Dermis microvascular lymphatic vessel endothelial cell (primary cell): ENCODE results near the gene SMPDL3A. TPM values are rescaled to one million over a fixed set of nuclear protein-coding genes. Genes with fewer than 3 reads are reported as not detected.

Experiments
- DNase-seq, 2 donors: peaks; one replicate each; pipeline versions ENCODE4 v3.0.0 to v3.0.0-alpha.2; 2010; ENCODE audit warnings: low read depth in 2 of 2
- total RNA-seq: library from RNA; depleted of rRNA; stranded (reverse); fragments of >200 nt; gene quantifications from 2 replicates; pipeline ENCODE4 v1.2.1, GENCODE V29; 2014

SMPDL3A gene
- total RNA-seq, 1 donor from 2014 or later: 2.3 TPM

DNA sequence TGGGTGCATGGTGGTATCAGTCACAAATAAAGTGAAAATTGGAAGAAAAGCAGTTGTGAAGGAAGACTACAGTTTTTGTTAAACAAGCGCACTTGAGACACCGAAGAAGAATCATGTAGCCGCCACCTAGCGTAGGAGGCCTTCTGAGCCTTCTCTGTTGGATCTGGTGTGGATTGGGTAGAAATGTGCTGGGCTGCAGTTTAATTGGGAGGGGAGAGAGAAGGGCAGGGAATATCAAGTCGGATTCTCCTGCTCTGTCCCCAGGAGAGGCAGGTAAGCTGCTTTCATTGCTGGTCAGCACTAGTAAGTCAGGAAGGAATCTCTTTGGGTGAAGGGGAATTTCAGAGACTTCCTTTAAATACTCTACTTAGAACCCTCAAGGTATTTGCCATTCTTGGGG lies 10.8 kb upstream of the SMPDL3A start:
- no peak for DNase-seq

DNA sequence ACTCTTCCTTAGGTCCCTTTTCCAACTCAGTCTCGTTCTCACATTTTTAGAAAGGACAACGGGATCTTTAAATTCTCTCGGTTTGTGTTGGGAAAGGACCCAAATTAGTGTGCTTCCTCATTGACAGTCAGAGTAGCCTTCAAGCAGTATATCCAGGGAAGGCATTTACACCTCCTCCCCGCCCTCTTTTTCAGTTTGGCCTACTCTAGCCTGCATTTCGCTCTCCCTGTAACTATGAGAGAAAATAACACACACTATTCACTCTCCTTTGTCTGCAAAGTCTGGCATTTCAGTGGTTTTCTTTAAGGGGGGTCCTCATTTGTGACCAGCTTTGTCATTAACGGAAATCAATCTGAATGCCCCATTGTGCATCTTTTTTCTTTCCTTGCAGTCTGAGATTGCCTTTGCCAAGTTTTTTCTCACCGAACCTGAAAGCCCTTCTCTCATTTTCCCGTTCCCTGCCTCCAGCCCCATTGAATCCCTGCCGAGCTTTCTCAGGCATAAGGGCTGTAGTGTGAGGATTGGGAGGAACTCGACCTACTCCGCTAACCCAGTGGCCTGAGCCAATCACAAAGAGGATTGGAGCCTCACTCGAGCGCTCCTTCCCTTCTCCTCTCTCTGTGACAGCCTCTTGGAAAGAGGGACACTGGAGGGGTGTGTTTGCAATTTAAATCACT lies 9.9 kb upstream of the SMPDL3A start:
- DNase-seq: no peak

DNA sequence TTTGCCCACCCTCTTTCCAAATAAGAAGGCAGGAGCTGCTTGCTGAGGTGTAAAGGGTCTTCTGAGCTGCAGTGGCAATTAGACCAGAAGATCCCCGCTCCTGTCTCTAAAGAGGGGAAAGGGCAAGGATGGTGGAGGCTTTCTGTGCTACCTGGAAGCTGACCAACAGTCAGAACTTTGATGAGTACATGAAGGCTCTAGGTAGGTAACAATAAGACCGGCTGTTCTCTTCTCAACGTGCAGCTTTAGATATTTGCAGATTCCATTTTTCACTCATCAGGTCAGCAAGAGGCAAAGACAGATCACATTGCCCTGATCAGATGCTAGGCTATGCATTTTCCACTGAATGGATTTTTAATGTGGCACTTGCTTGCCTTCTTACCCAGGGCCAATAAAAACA lies 9.4 kb upstream of the SMPDL3A start, which contains the start of gene FABP7:
TSS of gene FABP7 (plus strand) at position 50 of the 400 bp plus-strand sequence. CDS start at position 129, 79 bp downstream.
- no peak for DNase-seq

DNA sequence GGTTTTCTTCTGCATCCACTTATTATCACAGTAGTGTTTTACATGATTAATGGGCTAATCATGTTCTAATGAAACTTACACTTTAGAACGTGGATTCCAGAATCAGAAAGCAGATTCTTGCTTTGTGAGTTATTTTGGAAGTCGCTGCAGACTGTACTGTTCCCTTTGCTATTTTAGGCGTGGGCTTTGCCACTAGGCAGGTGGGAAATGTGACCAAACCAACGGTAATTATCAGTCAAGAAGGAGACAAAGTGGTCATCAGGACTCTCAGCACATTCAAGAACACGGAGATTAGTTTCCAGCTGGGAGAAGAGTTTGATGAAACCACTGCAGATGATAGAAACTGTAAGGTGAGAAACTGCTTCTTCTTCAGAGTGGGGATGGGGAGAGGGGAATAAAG lies 8.9 kb upstream of the SMPDL3A start:
- DNase-seq: no peak

DNA sequence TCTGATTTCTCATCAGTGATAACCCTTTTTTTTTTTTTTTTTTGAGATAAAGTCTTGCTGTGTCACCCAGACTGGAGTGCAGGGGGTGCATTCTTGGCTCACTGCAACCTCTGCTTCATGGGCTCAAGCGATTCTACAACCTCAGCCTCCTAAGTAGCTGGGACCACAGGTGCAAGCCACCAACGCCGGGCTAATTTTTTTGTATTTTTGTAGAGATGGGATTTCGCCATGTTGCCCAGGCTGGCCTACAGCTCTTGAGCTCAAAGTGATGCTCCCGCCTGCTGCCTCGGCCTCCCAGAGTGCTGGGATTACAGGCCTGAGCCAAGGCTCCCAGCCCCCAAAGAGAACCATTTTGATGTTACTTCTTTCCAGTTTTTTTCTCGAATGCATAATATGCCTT lies 7.3 kb upstream of the SMPDL3A start:
- no peak for DNase-seq

DNA sequence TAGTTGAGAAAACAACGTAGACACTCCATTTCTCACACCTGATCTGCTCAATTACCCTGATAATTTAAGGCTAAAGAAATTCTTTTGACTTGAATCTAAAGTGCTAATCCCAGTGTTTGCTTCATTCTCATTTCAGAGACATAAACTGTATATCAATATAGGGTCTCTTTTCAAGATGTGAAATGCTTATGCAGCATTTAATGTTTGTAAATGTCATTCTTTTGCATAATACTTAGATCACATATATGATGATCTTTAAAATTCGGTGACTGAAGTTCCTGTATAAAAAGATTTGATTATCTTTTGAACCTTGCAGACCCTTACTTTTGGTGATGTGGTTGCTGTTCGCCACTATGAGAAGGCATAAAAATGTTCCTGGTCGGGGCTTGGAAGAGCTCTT lies 5.7 kb upstream of the SMPDL3A start:
- DNase-seq: no peak

DNA sequence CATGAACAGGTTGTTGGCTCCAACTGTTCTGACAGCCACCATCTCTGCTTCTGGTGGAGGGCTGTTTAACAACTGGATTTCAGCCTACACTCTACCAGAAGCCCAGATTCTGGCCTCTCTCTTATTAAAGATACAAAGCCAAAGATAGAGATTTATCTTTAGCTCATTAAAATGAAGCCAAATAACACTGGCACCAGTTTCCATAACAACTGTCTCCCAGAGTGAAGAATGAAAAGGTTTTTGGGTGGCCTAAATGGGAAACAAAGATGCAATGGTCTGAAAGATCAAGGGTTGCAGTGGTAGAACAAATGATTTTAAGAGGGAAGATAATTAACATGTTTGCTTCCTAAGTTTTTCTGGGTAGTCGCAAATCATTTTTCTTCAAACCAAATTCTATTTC lies 3.2 kb upstream of the SMPDL3A start:
- no peak for DNase-seq

DNA sequence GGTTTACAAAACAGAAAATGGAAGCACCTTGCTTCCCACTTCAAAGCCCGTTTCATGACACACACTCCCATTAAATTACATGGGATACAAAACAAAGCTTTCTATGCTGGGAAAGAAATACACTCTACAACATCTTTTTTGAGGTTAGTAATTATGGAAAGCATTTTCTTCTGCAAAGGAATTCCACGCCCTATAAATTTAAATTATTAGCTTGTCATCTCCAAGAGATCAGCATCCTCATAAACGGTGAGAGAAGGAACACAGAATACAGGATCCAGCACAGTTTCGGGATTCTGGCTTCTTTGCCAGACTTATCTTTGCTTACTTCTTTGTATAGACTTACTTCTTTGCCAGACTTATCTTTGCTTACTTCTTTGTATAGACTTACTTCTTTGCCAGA lies 1.3 kb upstream of the SMPDL3A start:
- no peak for DNase-seq

DNA sequence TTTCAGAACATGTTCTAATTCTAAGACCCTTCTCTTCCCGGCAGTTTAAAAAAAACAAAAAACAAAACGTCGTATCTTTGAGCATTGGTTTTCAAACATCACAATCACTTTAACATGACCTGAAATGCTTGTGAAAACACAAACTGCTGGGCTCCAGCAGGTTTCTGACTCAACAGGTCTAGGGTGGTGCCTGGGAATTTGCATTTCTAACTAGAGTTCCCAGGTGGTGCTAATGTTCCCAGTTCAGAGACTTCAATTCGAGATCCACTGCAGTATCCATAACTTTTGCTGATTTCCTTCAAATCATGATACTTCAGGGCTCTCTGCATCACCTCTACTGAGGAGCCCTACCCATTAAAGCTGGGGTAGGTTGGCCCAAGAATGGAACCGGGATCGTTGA lies 850 bp upstream of the SMPDL3A start:
- DNase-seq: no peak

DNA sequence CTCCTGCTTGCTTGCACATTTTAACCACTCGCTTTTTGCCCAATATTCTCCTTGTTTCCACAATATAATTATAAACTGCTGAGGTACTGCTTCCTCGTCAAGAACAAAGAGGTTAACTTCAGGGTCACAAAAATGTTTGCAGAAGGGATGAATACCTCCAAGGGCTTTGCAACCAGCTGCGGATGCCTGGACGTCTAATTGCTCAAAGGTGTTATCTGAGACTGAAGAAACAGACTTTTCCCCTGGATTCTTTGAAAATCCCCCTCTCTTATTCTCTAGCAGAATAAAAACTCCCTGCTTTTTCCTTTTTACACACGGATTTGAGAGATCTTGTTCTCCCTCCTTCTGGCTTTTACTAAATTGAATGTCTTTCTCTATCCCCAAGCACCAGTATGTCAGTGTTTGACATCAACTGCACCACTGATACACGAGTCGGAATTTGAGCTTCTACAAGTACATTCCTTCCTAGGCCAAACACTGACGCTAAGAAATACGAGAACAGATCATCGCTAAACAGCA lies 336 bp upstream of the SMPDL3A start:
- DNase-seq: no peak

DNA sequence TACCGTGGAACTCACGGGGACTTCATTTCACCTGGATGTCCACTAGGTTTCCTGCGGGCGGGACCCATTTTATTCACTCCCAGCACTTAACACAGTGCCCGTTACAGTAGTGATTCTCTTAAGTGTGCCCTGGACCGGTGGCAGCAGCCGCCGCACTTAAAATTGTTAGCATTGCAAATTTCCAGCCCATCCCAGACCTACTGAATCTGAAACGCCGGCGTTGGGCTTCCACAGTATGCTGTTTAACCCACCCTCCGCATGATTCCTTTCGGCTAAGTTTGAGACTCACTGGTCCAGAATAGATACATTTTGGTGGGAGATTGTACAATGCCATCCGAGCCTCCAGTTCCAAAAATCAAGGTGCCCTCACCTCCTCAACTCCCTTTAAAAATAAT lies 967 bp downstream of the SMPDL3A start:
- no peak for DNase-seq

DNA sequence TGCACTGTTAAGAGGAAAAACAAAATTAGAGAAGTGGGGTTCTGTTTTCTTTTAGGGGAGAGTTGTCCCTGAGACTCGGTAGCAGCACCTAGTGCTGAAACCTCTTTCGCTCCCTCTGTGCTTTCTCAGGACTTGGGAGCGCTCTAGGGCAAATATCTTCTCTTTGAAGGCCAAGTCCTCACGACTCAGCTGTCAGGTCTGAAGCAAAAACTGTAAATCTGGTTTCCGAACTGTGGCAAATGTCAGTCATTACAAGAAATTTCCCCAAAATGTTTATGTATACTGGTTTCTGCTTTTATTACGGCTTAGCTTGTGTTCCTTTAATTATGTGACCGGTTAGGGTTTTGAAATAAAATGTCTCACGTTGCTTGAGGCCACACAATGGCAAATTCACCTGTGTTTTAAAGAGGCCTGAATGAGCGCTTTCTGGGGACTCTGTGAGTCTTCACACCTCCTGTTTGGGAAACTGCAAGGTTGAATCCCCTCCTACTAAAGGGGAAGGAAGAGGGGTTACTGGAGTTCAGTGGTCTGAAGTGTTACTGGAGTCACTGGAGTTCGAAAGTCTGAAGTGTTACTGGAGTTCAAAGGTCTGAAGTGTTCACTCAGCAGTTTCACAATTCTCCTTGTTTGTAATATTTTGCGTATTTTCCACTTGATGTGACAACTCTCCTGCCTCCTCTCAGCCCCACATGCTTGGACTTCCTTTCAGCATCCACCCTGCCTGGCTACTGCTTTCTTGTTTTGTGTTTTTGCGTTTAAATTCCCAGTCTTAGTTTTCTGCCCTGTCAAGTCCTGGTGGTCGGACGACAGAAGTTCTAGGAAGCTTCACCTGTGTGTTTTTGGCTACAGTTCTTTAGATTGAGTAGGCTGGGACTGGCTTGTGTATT lies 1.6 kb downstream of the SMPDL3A start:
- DNase-seq: no peak

DNA sequence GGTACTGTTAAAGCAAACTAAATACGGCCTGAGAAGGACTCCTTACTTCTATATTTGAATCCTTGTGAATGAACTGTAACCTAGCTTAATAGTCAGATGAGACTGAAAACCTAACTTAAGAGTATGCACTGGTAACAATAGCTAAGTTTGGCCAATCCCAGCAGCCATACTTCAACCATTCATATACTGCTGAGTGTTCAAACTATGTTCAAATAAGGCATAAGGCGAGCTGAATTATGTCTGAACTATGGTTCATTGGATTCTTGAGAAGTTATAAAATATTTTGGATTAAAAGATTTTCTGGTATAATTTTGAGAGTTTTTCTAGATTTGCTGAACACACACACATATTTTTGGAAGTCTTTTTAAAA lies 2.2 kb downstream of the SMPDL3A start:
- no peak for DNase-seq

DNA sequence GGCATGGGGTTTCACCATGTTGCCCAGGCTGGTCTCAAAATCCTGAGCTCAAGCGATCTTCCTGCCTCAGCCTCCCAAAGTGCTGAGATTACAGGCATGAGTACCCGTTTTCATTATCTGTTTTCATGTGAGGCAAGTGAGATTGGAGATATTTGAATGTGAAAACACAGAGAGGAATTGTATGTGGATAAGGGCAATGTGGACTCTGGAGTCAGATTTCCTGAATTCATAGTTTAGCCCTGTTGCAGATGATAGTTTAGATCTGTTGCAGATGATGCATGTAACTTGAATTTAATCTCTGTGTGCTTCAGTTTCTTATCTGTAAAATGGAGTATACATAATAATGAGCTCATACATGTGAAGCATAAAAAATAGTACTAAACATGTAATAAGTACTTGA lies 3.7 kb downstream of the SMPDL3A start:
- DNase-seq: no peak

DNA sequence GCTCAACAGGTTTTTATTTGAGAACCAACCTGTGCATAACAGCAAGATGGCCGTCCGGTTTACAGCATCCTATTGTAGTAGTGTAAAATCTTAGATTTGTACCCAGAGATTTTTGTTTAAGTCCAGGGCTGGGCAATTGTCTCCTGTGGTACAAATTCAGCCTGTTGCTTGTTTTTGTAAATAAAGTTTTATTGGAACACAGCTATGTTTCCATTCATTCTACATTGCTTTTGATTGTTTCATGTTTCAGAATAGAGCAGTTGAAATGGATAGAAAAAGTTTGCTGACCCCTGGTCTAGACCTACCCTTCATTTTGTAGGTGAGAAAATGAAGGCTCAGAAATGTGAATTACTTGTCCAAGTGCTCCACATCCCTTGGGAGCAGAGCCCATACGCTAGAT lies 8.5 kb downstream of the SMPDL3A start:
- no peak for DNase-seq

DNA sequence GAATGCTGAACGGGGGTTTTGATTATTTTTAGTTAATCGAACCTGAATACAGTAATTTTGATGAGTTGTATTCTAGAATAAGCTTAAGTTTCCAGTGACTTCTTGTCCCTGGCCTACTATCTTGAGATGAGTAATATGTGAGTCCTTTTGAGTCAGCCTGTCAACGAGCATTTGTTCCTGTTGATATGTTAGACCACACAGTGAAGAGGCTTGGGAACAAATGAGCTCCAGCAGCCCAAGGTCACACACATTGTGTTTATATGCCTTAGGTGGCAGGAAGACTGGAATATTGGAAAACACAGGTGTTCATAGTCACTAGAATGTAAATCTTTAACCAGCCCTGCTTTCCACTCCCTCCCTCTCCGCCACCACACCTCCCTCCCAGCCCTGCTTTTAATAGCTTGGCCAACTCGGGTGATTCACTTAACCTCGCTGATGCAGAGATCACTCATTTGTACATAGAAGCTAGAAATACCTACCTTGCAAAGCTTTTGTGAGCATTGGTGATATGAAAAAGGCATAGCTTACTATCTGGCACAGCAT lies 9.1 kb downstream of the SMPDL3A start:
- DNase-seq: no peak

DNA sequence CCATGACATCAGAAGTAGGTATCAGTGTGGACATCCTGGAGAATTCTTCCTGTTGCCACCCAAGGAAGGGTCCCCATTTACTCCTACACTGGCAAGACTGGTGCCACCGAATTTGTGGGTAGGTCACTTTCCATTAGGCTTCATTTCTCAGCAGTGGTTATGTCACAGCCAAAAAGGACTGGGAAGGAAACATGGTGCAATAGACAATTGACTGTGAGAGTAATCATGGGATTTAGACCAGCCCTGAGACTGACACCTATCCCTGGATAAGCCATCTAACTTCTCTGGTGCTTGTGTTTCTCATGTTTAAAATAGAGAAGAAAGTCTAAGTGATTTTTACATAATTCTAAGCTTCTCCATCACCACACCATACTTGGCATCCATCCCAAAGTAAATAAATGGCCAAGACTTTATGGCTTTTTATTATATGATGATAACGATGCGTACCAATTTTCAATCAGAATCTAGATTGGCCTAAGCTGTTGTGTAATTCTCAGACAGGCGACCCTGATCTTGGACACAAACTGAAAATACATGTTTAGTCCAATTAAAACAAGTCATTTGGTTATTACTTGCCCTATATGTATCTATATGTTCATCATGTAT lies 10.2 kb downstream of the SMPDL3A start:
- DNase-seq: no peak

DNA sequence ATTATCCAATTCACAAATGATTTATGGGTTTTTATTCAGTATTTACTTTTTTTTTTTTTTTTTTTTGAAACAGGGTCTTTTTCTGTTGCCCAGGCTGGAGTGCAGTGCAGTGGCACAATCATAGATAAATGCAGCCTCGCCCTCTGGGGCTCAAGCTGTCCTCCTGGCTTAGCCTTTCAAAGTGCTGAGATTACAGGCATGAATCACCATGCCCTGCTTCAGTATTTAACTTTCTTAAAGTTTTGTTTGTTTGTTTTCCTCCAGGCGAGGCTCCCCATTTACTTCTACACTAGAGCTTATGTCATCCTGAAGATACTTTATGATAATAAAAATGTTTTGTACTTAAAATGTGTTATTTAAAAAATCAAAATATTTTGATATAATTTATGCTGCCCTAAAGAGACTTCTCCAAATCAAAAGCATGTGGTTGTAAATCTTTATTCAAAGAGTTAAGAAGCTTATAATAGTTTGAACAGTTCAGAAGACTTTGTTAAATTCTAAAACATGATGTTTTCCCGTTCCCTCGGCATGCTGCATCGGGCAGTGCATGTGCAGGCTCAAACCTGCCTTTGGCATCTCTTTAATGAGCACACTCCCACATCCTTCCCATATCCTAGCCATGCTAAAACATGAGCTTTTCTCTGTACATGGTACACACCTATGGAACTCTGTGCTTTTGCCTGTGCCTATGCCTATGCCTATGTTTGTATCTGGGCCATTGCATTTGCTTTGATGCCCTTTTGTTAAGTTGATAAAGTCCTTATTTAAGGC lies 11.0 kb downstream of the SMPDL3A start:
- no peak for DNase-seq

DNA sequence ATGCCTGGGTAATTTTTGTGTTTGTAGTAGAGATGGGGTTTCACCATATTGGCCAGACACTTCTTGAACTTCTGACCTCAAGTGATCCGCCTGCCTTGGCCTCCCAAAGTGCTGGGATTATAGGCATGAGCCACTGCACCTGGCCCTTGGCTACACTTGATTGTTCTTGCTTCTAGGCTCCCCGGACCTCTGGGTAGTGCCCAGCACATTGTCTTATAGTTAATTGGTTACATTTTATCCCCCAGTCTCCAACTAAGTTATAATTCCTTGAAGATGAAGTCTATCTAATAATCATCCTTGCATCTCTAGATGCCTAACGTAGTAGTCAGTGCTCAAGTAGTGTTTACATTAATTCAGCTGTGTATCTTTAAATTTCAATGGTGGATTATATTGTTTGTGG lies 11.8 kb downstream of the SMPDL3A start:
- DNase-seq: no peak

DNA sequence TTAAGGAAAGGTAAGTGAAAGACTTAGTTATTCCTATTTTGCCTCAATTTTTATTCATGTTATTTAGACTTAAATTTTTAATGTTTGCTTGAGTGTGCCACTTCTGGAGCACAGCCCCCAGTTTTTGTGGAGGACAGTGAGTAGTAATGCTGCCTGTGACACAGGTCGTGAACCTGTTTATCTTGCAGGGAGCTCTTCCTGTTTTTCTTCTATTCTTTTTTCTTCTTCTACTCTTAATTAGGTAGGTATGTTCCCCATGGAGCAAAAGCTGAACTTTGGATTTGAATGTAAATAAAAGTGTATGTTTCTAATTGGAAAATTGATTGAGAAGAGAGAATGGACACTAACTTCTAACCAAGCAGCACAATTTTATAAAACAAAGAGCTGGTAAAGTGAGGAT lies 12.3 kb downstream of the SMPDL3A start:
- no peak for DNase-seq

DNA sequence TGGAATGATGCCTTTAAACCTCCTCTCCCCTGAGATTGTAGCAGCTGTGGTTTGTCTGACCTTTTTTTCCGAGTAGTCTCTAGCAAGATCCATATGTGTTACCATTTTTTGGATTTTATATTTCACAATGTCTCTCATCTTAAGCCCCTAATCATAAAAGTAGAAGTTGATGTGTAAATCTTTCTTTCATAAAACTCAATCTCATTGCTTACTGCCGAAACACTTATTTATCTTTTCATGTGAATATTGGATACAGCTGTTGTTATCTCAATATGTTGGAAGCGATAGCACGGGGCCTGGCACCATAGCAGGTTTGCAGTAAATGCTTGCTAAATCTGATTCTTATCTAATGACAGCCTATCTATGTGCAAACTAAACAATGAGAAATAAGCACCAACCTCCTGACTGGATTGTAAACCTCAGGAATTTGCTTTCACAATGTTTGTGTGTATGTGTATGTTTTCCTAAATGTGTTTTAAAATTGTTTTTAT lies 14.2 kb downstream of the SMPDL3A start:
- DNase-seq: no peak
